Activated T-helper 2 cell treated with anti-CD3 and anti-CD28 coated beads, Interferon-gamma antibody, Interleukin-2, Interleukin-4, amounts not matched to agents 10 μg/mL and 5 μg/mL and 100 μg/mL, durations not matched to agents 14 hours and 24 hours and 36 hours (primary cell): ENCODE measurements around the gene EML5. TPM values are rescaled to one million over a fixed set of nuclear protein-coding genes. Genes with fewer than 3 reads are reported as not detected.
A peak's percentile ranks its signal among the peaks of the same experiment; 100 is the strongest.

Experiments
- DNase-seq: peaks from one replicate; pipeline ENCODE4 v3.0.0; 2021; ENCODE audit warnings: low spot score
- H3K27ac Mint-ChIP-seq: one replicate; pipeline ENCODE4 v1.8.0; 2021; ENCODE audit warnings: mixed read lengths
- H3K27me3 Mint-ChIP-seq: one replicate; pipeline ENCODE4 v1.8.0; 2021; ENCODE audit warnings: low read depth, mixed read lengths
- H3K36me3 Mint-ChIP-seq: one replicate; pipeline ENCODE4 v1.8.0; 2021; ENCODE audit warnings: low read depth, mixed read lengths
- H3K4me1 Mint-ChIP-seq: one replicate; pipeline ENCODE4 v1.8.0; 2021; ENCODE audit warnings: low read depth, mixed read lengths
- H3K4me3 Mint-ChIP-seq: one replicate; pipeline ENCODE4 v1.8.0; 2021; ENCODE audit warnings: low read depth, mild to moderate bottlenecking, moderate library complexity, mixed read lengths
- H3K9me3 Mint-ChIP-seq: one replicate; pipeline ENCODE4 v1.8.0; 2021; ENCODE audit warnings: mixed read lengths
- intact Hi-C: fragments of 100-400 bp; cut with micrococcal nuclease; formaldehyde crosslinking; loops from one replicate; pipeline ENCODE4 v1.15.1; 2023
- total RNA-seq: library from RNA; stranded (reverse); gene quantifications from 2 replicates; pipeline ENCODE4 v1.2.3, GENCODE V29; 2022

Gene EML5
- total RNA-seq, 1 donor from 2014 or later, result 0.55 TPM

DNA sequence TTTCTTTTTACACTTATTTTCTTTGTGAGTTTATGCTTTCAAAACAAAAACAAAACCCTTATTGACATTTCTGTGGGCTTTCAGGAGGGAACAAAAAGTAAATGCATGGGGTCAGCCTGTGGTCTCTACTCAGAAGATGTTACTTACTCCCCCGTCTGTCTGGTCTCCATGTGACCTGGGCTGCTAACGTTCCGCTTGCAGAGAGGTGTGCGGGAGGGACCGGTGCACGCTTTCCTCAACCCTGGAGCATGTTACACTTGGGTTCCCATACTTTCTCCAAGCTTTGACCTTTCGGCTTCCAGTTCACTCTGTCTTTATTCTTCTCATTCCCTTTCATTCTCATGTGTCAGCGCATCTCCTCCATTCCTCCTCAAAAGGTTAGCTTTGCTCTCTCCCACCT, 193.4 kb downstream of the EML5 start:
- no peak for DNase-seq
- Mint-ChIP-seq H3K4me1 (peaks cover 44% of the 10 kb centered on the region), H3K9me3 (no peaks in the 10 kb centered on the region), H3K27me3 (no peaks in the 10 kb centered on the region), H3K27ac (peak overlapping the region; percentile 80), H3K4me3 (peak overlapping the region; percentile 53), H3K36me3 (peaks cover 77% of the 10 kb centered on the region)
- intact Hi-C loops, result loop anchor here (5.0 kb wide), 1 partner anchor 37 kb away; the partner anchor contains the start of gene ZC3H14

DNA sequence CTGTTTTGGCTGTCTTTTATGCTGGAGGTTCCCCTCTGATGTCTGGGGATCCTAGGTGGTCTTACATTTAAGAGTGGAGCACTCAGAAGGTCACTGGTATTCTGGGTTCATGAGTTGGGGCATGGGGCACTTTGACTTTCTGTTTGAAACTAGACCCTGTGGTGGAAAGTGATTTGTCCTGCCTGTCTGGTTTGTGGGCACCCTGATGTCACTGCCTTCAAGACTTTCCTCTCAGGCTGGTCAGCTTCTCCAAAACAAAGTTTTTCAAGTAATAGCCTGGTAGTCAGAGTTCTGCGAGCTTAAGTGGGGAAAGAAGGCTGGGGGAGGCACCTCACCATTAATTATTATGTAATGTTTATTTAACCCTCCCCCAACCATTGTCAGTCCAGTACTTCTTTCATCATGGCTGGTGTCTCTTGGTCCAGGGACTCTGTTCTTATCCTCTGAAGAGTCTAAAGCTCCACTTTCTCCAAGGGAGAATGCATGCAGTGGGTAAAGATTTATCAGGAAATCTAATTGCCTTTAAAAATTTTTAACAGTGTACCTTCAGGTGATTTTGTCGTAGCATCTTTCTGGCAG, 194.6 kb downstream of the EML5 start:
- Mint-ChIP-seq H3K4me3 (no peak overlapping the region), H3K4me1 (peaks cover 35% of the 10 kb centered on the region), H3K36me3 (peaks cover 76% of the 10 kb centered on the region), H3K27ac (peak overlapping the region; percentile 40), H3K9me3 (no peaks in the 10 kb centered on the region), H3K27me3 (no peaks in the 10 kb centered on the region)
- DNase-seq, result no peak
- intact Hi-C loops, result loop anchor here (5.0 kb wide), 1 partner anchor 36 kb away; the partner anchor contains the start of gene ZC3H14

DNA sequence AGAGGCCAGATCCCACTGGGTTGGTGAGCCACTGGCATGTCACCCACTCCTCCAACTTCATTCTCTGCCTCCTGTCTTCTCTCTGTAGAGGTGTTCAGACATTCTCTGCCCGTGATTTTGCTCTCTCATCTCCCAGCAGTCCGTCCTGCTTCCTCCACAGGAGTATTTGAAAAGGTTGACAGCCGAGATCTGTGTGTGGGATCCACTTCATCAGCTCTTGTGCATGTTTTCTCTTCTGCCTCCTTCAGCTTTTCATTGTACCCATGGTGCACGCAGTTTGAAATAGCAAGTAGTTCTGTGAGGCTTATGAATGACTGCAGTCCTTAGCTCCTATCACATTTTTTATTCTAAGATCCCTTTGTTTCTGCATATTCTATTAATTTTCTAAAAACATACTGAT, 195.2 kb downstream of the EML5 start:
- DNase-seq, result no peak
- peaks cover 76% of the 10 kb centered on the region for H3K36me3 Mint-ChIP-seq
- intact Hi-C loops, result loop anchor here (5.0 kb wide), 1 partner anchor 35 kb away; the partner anchor contains the start of gene ZC3H14

DNA sequence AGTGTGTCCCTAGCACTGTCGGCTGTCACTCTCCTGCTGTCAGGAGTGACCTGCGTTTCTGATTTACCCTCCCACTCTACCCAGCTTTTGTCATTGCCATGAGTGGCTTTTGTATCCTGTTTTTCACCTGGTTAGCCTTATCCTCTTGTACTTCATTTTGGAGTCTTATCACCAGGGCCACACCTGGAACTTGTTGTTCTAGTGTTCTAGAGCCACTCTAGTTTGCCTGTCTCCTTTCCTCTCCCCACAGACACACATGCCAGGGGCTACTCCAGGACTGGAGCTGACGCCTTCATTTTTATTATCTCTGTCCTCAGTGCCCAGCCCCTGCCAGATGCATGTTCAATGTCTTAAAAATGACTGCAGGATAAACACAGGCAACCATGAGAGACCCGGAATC, 195.7 kb downstream of the EML5 start:
- Mint-ChIP-seq H3K4me1 (peaks cover 33% of the 10 kb centered on the region), H3K36me3 (peaks cover 73% of the 10 kb centered on the region), H3K4me3 (no peak overlapping the region), H3K27me3 (no peaks in the 10 kb centered on the region), H3K9me3 (no peaks in the 10 kb centered on the region), H3K27ac (no peak overlapping the region)
- intact Hi-C loops, result loop anchor here (5.0 kb wide), 1 partner anchor 35 kb away; the partner anchor contains the start of gene ZC3H14
- DNase-seq, result no peak

More for the DNA sequence above, 195.2 kb downstream of the EML5 start:
- Mint-ChIP-seq H3K9me3 (no peaks in the 10 kb centered on the region), H3K27ac (no peak overlapping the region), H3K27me3 (no peaks in the 10 kb centered on the region), H3K4me1 (peaks cover 34% of the 10 kb centered on the region), H3K4me3 (no peak overlapping the region)

DNA sequence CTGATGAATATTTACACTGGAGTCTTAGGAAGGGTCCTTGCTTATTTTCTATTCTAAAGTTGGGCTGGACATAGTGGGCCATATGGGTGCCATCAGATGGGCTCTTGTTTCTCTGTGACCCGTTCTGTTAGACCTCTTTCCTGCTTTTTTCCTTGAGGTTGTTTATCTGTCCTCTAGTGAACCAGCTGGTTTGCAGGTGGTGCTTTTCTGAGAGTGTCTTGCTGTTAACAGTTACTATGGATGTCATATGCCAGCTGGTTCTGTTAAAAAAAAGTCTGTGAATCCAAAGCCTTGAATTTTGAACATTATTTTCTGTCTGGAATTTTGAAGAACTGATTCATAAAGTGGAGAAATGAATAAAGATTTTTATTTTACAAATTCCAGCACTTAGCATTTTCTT, 200.7 kb downstream of the EML5 start:
- no peak overlapping the region for H3K4me3 Mint-ChIP-seq
- peaks cover 69% of the 10 kb centered on the region for H3K36me3 Mint-ChIP-seq
- no peak for DNase-seq
- no peaks in the 10 kb centered on the region for H3K27me3 Mint-ChIP-seq
- no peak overlapping the region for H3K27ac Mint-ChIP-seq
- intact Hi-C loops, result no loop called here
- H3K9me3 Mint-ChIP-seq, result no peaks in the 10 kb centered on the region
- peaks cover 5% of the 10 kb centered on the region for H3K4me1 Mint-ChIP-seq

DNA sequence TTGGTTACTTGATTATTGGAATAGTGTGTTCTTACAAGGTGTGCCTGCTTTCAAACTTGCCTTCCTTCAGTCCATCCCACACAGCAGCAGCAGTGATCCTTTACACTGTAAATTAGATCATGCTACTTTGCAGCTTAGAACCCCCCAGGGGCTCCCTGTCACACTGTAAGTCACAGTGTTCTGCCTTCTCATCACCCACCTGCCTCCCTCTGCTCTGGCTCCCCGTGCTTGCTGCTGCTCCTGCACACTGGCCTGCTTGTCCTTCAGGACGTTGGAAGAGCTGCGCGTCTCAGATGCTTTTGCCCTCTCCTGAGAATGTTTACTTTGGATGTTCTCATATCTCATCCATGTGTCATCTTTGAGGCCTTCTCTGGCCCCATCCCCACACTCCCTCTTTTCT, 202.6 kb downstream of the EML5 start:
- no peaks in the 10 kb centered on the region for H3K27me3 Mint-ChIP-seq
- peaks cover 6% of the 10 kb centered on the region for H3K9me3 Mint-ChIP-seq
- H3K4me1 Mint-ChIP-seq, result no peaks in the 10 kb centered on the region
- H3K27ac Mint-ChIP-seq, result no peak overlapping the region
- peaks cover 75% of the 10 kb centered on the region for H3K36me3 Mint-ChIP-seq
- no peak overlapping the region for H3K4me3 Mint-ChIP-seq
- no peak for DNase-seq
- intact Hi-C loops, result no loop called here

DNA sequence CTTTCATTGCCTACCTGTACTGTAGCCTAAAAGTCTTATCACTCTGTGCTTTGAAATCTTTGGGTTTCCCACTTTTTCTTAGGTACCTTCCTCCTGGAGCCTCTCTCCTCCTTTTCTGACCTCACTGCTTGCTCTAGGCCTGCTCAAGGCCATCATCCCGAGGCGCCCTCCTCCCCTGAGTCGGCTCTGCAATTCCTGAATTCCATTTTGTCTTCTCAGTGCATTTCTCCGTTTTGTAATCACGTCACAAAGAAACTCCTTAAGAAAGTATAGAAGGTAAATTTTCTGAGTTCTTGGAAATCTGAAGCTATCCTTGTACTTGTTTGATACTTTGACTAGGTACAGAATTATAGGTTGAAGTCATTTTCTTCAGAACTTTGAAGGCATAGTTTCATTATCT, 204.7 kb downstream of the EML5 start:
- peaks cover 73% of the 10 kb centered on the region for H3K36me3 Mint-ChIP-seq
- H3K9me3 Mint-ChIP-seq, result peaks cover 6% of the 10 kb centered on the region
- DNase-seq, result no peak
- no peak overlapping the region for H3K4me3 Mint-ChIP-seq
- no peak overlapping the region for H3K27ac Mint-ChIP-seq
- H3K4me1 Mint-ChIP-seq, result no peaks in the 10 kb centered on the region
- no peaks in the 10 kb centered on the region for H3K27me3 Mint-ChIP-seq
- intact Hi-C loops, result no loop called here

DNA sequence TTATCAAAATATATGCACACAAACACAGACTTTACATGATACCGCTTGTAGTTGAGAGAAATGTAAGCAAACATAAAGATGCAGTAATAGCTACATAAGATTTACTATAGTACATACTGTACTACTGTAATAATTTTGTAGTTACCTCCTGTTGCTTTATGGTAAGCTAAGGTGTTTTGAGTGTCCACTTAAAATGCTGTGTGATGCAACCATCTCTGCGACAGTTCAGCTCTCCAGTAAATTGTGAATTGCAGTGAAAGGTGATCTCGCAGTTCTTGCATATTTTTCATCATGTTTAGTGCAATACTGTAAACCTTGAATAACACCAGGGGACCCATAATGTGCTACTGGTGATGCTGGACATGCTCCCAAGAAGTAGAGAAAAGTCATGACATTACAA, 208.3 kb downstream of the EML5 start:
- Mint-ChIP-seq H3K27ac (no peak overlapping the region), H3K36me3 (peaks cover 69% of the 10 kb centered on the region), H3K4me3 (no peak overlapping the region), H3K27me3 (no peaks in the 10 kb centered on the region), H3K4me1 (no peaks in the 10 kb centered on the region), H3K9me3 (peaks cover 6% of the 10 kb centered on the region)
- DNase-seq, result no peak
- intact Hi-C loops, result no loop called here

DNA sequence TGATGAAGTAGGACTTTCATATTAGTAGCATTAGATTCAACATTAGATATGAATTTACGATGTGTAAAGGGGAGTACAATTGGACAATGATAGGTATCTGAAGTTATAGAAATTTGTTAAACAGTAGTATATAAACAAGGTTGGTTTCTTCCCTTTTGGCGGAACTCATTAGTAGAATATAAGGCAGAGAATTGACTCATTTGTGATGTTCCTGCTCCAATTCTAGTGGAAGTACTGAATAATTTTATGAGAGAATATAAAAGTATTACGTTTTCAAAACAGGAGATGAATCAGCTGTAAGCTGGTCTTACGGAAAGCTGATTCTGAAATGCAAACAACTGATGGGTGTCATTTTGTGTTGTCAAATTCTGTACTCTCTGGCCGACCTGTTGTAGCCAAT, 216.5 kb downstream of the EML5 start:
- Mint-ChIP-seq H3K9me3 (no peaks in the 10 kb centered on the region), H3K27ac (no peak overlapping the region), H3K27me3 (no peaks in the 10 kb centered on the region), H3K36me3 (peaks cover 75% of the 10 kb centered on the region), H3K4me3 (no peak overlapping the region), H3K4me1 (no peaks in the 10 kb centered on the region)
- DNase-seq, result no peak
- intact Hi-C loops, result no loop called here

DNA sequence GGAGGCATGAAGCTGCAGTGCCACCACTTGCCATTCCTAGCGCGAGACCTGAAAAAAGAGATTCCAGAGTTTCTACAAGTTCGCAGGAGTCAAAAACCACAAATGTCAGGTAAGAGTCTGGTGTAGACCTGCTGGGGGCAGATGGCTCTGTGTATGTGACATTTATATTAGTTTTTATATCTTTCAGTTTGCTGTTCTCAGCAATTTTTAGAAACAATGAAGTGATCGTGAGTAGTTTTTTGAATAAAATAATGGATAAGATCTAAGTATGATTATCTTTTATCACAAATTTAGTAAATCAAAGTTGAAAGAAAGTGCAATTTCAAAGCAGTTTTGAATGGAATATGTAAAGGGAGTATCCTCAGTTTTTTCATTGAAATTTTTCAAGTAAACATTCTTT, 220.6 kb downstream of the EML5 start:
- Mint-ChIP-seq H3K36me3 (peaks cover 84% of the 10 kb centered on the region), H3K4me3 (no peak overlapping the region), H3K27me3 (no peaks in the 10 kb centered on the region), H3K27ac (no peak overlapping the region), H3K4me1 (no peaks in the 10 kb centered on the region), H3K9me3 (peaks cover 6% of the 10 kb centered on the region)
- DNase-seq, result no peak
- intact Hi-C loops, result no loop called here

DNA sequence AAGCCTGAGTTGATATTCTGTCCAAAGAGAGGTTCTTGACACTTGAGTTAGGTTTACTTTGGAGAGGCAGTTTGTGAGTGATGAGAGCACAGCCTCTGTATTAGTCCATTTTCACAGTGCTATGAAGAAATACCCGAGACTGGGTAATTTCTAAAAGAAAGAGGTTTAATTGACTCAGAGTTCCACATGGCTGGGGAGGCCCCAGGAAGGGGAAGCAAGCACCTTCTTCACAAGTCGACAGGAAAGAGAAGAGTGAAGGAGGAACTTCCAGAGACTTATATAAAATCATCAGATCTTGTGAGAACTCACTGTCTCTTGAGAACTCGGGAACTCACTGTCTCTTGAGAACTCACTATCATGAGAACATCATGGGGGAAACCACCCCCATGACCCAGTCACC, 224.6 kb downstream of the EML5 start:
- H3K4me3 Mint-ChIP-seq, result no peak overlapping the region
- H3K36me3 Mint-ChIP-seq, result peaks cover 79% of the 10 kb centered on the region
- peaks cover 15% of the 10 kb centered on the region for H3K4me1 Mint-ChIP-seq
- H3K27me3 Mint-ChIP-seq, result no peaks in the 10 kb centered on the region
- no peak overlapping the region for H3K27ac Mint-ChIP-seq
- intact Hi-C loops, result loop anchor here (10.0 kb wide), 1 partner anchor 1387 kb away; the partner anchor contains the start of genes EFCAB11 and TDP1
- H3K9me3 Mint-ChIP-seq, result peaks cover 6% of the 10 kb centered on the region
- no peak for DNase-seq

DNA sequence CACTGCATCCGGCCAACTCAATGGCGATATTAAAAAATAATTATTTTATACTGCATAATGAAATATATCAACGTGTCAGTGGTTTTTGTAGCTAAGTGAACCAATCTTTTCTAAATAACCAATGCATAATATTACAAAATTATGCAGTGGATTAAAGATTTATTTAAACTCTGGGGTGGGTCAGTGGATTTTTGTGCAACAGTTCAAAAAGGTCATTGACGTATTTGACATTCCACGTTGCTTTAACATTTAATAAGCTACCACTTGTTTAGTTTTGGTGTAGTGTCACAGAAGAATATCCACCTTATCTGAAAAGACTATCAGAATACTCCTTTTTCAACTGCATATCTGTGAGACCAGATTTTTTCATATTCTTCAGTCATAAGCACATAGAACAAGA, 227.3 kb downstream of the EML5 start:
- H3K36me3 Mint-ChIP-seq, result peaks cover 59% of the 10 kb centered on the region

DNA sequence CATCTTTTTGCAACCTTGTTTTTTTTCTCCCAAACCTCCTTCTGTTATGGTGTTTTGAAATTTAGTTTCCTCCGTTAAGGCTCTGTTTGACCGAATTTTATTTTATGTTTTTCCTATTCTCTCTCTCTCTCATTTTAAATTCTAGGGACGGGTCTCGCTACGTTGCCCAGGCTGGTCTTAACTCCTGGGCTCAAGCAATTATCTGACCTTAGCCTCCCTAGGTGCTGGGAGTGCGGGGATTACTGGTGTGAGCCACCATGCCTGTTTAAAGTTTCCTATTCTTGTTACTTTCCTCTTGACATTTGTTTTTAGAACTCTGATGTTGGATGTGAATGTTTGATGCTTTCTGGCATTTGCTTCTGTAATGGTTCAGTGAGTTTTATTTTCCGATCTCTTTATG, 228.9 kb downstream of the EML5 start:
- Mint-ChIP-seq H3K36me3 (peaks cover 45% of the 10 kb centered on the region), H3K4me3 (peak overlapping the region; percentile 96), H3K9me3 (peaks cover 6% of the 10 kb centered on the region), H3K4me1 (peaks cover 26% of the 10 kb centered on the region), H3K27ac (peak overlapping the region; percentile 86), H3K27me3 (peaks cover 21% of the 10 kb centered on the region)
- no peak for DNase-seq
- intact Hi-C loops, result loop anchor here (5.0 to 10.0 kb wide), 3 partner anchors 33 to 1391 kb away; partner anchors contain the start of genes EFCAB11, SPATA7 and TDP1

More for the DNA sequence above, 227.3 kb downstream of the EML5 start:
- peaks cover 6% of the 10 kb centered on the region for H3K9me3 Mint-ChIP-seq
- no peak overlapping the region for H3K4me3 Mint-ChIP-seq
- intact Hi-C loops, result loop anchor here (10.0 kb wide), 1 partner anchor 1389 kb away; the partner anchor contains the start of genes EFCAB11 and TDP1
- peaks cover 24% of the 10 kb centered on the region for H3K4me1 Mint-ChIP-seq
- H3K27ac Mint-ChIP-seq, result no peak overlapping the region
- H3K27me3 Mint-ChIP-seq, result peaks cover 13% of the 10 kb centered on the region
- no peak for DNase-seq
